Endothelial cell of umbilical vein (primary cell): Measurements from ENCODE around the gene CXorf65. TPM values are rescaled to one million over a fixed set of nuclear protein-coding genes. Genes with fewer than 3 reads are reported as not detected.

Source experiments
- BruUV-seq: library from RNA; stranded (reverse); fragments of 400-500 nt; replicated peaks from 2 replicates; lab custom pipeline; 2021; lab: Mats Ljungman, UMichigan
- CTCF ChIA-PET: fragments of 300-600, 350-600 bp; sonication (Branson Sonifier 250); formaldehyde crosslinking; loops from one replicate; lab custom pipeline; 2021; ENCODE audit warnings: antibody characterized with exemption, inconsistent platforms; lab: Charles Lee
- POLR2A ChIA-PET: fragments of 300-600, 350-600 bp; sonication (Branson Sonifier 250); formaldehyde crosslinking; loops from one replicate; lab custom pipeline; 2021; ENCODE audit warnings: antibody characterized with exemption, inconsistent platforms; lab: Charles Lee
- DNase-seq: peaks from one replicate; pipeline ENCODE4 v3.0.0-alpha.2; 2011; ENCODE audit warnings: low read depth, low spot score
- FAIRE-seq: peaks from 2 replicates; lab custom pipeline; 2011; peaks lifted over from hg19 to GRCh38; lab: Jason Lieb, UNC
- H2AFZ ChIP-seq: 2 replicates; pipeline ENCODE4 v1.6.0; 2012; ENCODE audit warnings: low read depth, low read length, control low read depth, inconsistent platforms
- H3K27ac ChIP-seq: 2 replicates; pipeline ENCODE4 v1.5.1; 2011; ENCODE audit warnings: low read depth, mild to moderate bottlenecking, control low read depth, low read length, moderate library complexity; ENCODE audit not compliant: insufficient read depth
- H3K27me3 ChIP-seq, 2 experiments: 2 replicates each; pipeline versions ENCODE4 v1.6.0 to v1.6.1; 2011; ENCODE audit warnings: low read length in 2 of 2, mixed read lengths in 1 of 2; ENCODE audit not compliant: control insufficient read depth in 2 of 2, insufficient read depth in 2 of 2
- H3K36me3 ChIP-seq, 2 experiments: 2 replicates in 1 of 2; 3 replicates in 1 of 2; pipeline ENCODE4 v1.5.1; 2011; ENCODE audit warnings: low read length in 2 of 2, mild to moderate bottlenecking in 1 of 2, moderate library complexity in 1 of 2; ENCODE audit not compliant: control insufficient read depth in 2 of 2, insufficient read depth in 2 of 2; ENCODE audit errors: extremely low read depth in 1 of 2
- H3K4me1 ChIP-seq: 3 replicates; pipeline ENCODE4 v1.5.1; 2011; ENCODE audit warnings: mild to moderate bottlenecking, low read length; ENCODE audit not compliant: control insufficient read depth, insufficient read depth; ENCODE audit errors: extremely low read depth
- H3K4me2 ChIP-seq: 2 replicates; pipeline ENCODE4 v1.6.1; 2011; ENCODE audit warnings: low read length, control low read depth, mixed read lengths; ENCODE audit not compliant: insufficient read depth
- H3K4me3 ChIP-seq, 3 experiments: fragments of 200-600 bp in 1 of 3; sonication (generic), shearing (Covaris generic) in 1 of 3; replicated peaks in 1 of 3; 2 replicates each; pipeline ENCODE4 v1.5.1; 2011 to 2016; ENCODE audit warnings: control low read depth in 3 of 3, low read length in 3 of 3, mild to moderate bottlenecking in 2 of 3, inconsistent platforms in 1 of 3, low read depth in 1 of 3, moderate library complexity in 1 of 3; ENCODE audit not compliant: insufficient read depth in 1 of 3
- H3K79me2 ChIP-seq: 2 replicates; pipeline ENCODE4 v1.6.0; 2012; ENCODE audit warnings: low read length, inconsistent platforms; ENCODE audit not compliant: control insufficient read depth, insufficient read depth
- H3K9ac ChIP-seq: replicated peaks from 2 replicates; pipeline ENCODE3; 2011; ENCODE audit warnings: low read length, control low read depth; ENCODE audit not compliant: insufficient read depth; ENCODE audit errors: extremely low read depth
- H3K9me1 ChIP-seq: replicated peaks from 3 replicates; pipeline ENCODE4 v1.6.0; 2011; ENCODE audit warnings: mild to moderate bottlenecking, low read length; ENCODE audit not compliant: control insufficient read depth, insufficient read depth; ENCODE audit errors: extremely low read depth
- H3K9me3 ChIP-seq: replicated peaks from 2 replicates; pipeline ENCODE4 v1.5.1; 2012; ENCODE audit warnings: low read length, inconsistent platforms; ENCODE audit not compliant: control insufficient read depth, insufficient read depth
- H4K20me1 ChIP-seq: replicated peaks from 2 replicates; pipeline ENCODE3; 2011; ENCODE audit warnings: mild to moderate bottlenecking, low read length; ENCODE audit not compliant: control insufficient read depth, insufficient read depth; ENCODE audit errors: extremely low read depth
- CTCF ChIP-seq, 2 donors: IDR thresholded peaks; 1 replicate in 1 of 2; 2 replicates in 1 of 2; pipeline ENCODE4 v1.5.1; 2011; ENCODE audit warnings: low read length in 2 of 2, mild to moderate bottlenecking in 2 of 2, moderate library complexity in 2 of 2, control low read depth in 1 of 2, inconsistent platforms in 1 of 2, low read depth in 1 of 2; ENCODE audit not compliant: insufficient read depth in 1 of 2; ENCODE audit errors: extremely low read depth in 1 of 2
- EZH2 ChIP-seq: IDR thresholded peaks from 2 replicates; pipeline ENCODE4 v1.6.1; 2012; ENCODE audit warnings: borderline replicate concordance, low read depth, mild to moderate bottlenecking, moderate library complexity, low read length, inconsistent platforms; ENCODE audit not compliant: severe bottlenecking
- FOS ChIP-seq: IDR thresholded peaks from 2 replicates; pipeline ENCODE4 v1.6.1; 2011; ENCODE audit warnings: mild to moderate bottlenecking, low read length, moderate library complexity, borderline replicate concordance; ENCODE audit not compliant: insufficient read depth
- GATA2 ChIP-seq: IDR thresholded peaks from 2 replicates; pipeline ENCODE4 v1.7.0; 2011; ENCODE audit warnings: low read depth, mild to moderate bottlenecking, moderate library complexity, mixed read lengths, low read length; ENCODE audit not compliant: insufficient read length, insufficient read depth
- JUN ChIP-seq: IDR thresholded peaks from 2 replicates; pipeline ENCODE4 v1.6.1; 2011; ENCODE audit warnings: borderline replicate concordance, low read depth; ENCODE audit not compliant: insufficient read length, insufficient read depth
- MAX ChIP-seq: IDR thresholded peaks from 2 replicates; pipeline ENCODE4 v1.6.1; 2011; ENCODE audit not compliant: insufficient read depth, insufficient read length
- MYC ChIP-seq: IDR thresholded peaks from one replicate; pipeline ENCODE4 v1.6.1; 2011; ENCODE audit warnings: mild to moderate bottlenecking, low read depth, low read length
- POLR2A ChIP-seq: IDR thresholded peaks from 2 replicates; pipeline ENCODE4 v1.6.1; 2012; ENCODE audit warnings: low read depth, mild to moderate bottlenecking, control low read depth, low read length
- POLR2AphosphoS5 ChIP-seq: IDR thresholded peaks from 2 replicates; pipeline ENCODE4 v1.6.1; 2012; ENCODE audit warnings: low read depth, mild to moderate bottlenecking, control low read depth, low read length, moderate library complexity; ENCODE audit not compliant: insufficient read depth
- dilution Hi-C: fragments of 300-500 bp; cut with MboI; formaldehyde crosslinking; loops from one replicate; pipeline ENCODE4 v1.15.0; 2019; ENCODE audit warnings: low sequenced_read_pairs; ENCODE audit not compliant: extremely low pct_ligation_motif_present
- intact Hi-C: fragments of 100-400 bp; cut with micrococcal nuclease; formaldehyde crosslinking; loops from one replicate; pipeline ENCODE4 v1.10.0; 2022
- polyA plus RNA-seq, 4 experiments: library from polyadenylated mRNA; depleted of rRNA in 3 of 4; stranded (reverse) in 3 of 4; unstranded in 1 of 4; fragments of >200 nt; gene quantifications; 2 replicates each; pipeline versions ENCODE4 v1.2.1 to v1.2.3, GENCODE V29; 2011 to 2012; ENCODE audit warnings: missing spikeins in 1 of 4
- total RNA-seq: library from RNA; stranded (reverse); gene quantifications from 2 replicates; pipeline ENCODE4 v1.2.3, GENCODE V29; 2021

The CXorf65 gene
- total and polyA plus RNA-seq, 2 donors (not counting 3 experiments of a cell fraction or from before 2014, with no cell fraction given): not detected

GRCh38 chrX:71118985-71119535 is 12.5 kb upstream of the CXorf65 start:
- no peak for TF ChIP-seq EZH2
- TF ChIP-seq POLR2AphosphoS5: no peak
- TF ChIP-seq MAX: no peak
- TF ChIP-seq MYC: no peak
- TF ChIP-seq POLR2A: no peak
- TF ChIP-seq GATA2: no peak
- no peak for TF ChIP-seq JUN
- TF ChIP-seq FOS: no peak
- no peak for TF ChIP-seq CTCF (IDR thresholded peaks at IDR 0.05; ENCODE audit: extremely low read depth in 1 of 2, insufficient read depth in 1 of 2, low read depth in 1 of 2, low read length in 2 of 2)
- Histone ChIP-seq H3K9ac (peak overlapping the region; percentile 82), H3K27me3 (no peaks in the 10 kb centered on the region), H3K79me2 (peaks cover 4% of the 10 kb centered on the region), H3K4me1 (peaks cover 5% of the 10 kb centered on the region), H3K4me2 (peak overlapping the region; percentile 82), H2AFZ (peak overlapping the region; percentile 51), H4K20me1 (no peaks in the 10 kb centered on the region), H3K36me3 (peaks cover 0 to 26% of the 10 kb centered on the region in 2 experiments), H3K9me3 (no peaks in the 10 kb centered on the region), H3K27ac (no peak overlapping the region), H3K9me1 (no peaks in the 10 kb centered on the region), H3K4me3 (peak overlapping the region; percentile 46 to 54 (median 53))
- POLR2A ChIA-PET: interaction anchor here (1.2 kb wide), 1 partner anchor 26 kb away, joined by 3 read pairs; the partner anchor contains the start of gene NLGN3
- peak; percentile 80 for FAIRE-seq
- peak; percentile 63 for DNase-seq
- CTCF ChIA-PET: interaction anchor here (0.7 to 2.3 kb wide), 6 partner anchors 10 to 37 kb away, joined by 3 to 10 read pairs (median 6); no protein-coding TSS in a partner anchor
- dilution Hi-C loops: no loop called here
- BruUV-seq: no TSS peak
- intact Hi-C loops: loop anchor here (1.0 to 10.0 kb wide), 5 partner anchors 9 to 124 kb away; partner anchors contain the start of gene SNX12
